Liver (tissue), 3 donors: ENCODE data around the gene HBZ.

Experiments
- EGR1 ChIP-seq, 2 donors: IDR thresholded peaks; 2 replicates each; pipeline ENCODE4 v1.6.1; 2016 to 2018; ENCODE audit warnings: antibody characterized with exemption in 2 of 2, low read depth in 2 of 2
- FOXA1 ChIP-seq: IDR thresholded peaks from 2 replicates; pipeline ENCODE4 v1.6.1; 2016; ENCODE audit warnings: antibody characterized with exemption
- YY1 ChIP-seq: IDR thresholded peaks from 2 replicates; pipeline ENCODE4 v1.6.1; 2016; ENCODE audit warnings: antibody characterized with exemption, mild to moderate bottlenecking
- ZBTB33 ChIP-seq: IDR thresholded peaks from 2 replicates; pipeline ENCODE4 v1.6.1; 2016; ENCODE audit warnings: antibody characterized with exemption
- TF ChIP-seq, protein P1 (sequence below): fragments of 150-350 bp; IDR thresholded peaks from 2 replicates; pipeline ENCODE4 v1.5.1; 2017; ENCODE audit warnings: improper control_type of control experiment, low read depth, low read length; ENCODE audit not compliant: missing input control
- donor health status: healthy.
- donor health status: healthy.

DNA sequence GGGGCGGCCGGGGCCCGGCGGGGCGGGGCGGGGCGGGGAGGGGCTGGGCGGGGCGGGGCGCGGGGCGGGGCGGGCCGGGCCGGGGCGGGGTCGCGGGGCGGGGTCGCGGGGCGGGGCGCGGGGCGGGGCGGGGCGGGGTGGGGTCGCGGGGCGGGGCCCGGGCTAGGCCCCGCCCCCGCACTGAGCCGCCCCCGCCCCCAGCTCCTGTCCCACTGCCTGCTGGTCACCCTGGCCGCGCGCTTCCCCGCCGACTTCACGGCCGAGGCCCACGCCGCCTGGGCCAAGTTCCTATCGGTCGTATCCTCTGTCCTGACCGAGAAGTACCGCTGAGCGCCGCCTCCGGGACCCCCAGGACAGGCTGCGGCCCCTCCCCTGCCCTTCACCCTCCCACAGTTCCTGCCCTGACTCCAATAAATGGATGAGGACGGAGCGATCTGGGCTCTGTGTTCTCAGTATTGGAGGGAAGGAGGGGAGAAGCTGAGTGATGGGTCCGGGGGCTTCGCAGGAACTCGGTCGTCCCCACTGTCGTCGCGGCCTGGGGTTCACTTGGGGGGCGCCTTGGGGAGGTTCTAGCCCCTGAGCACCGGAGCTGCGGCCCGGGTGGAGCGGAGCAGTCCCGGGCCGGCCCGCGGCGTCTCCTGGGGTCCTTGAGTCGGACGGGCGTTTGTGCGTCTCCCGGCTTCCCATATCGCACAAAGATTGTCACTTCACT, 12.5 kb downstream of the HBZ start:
- TF ChIP-seq, protein P1, sequence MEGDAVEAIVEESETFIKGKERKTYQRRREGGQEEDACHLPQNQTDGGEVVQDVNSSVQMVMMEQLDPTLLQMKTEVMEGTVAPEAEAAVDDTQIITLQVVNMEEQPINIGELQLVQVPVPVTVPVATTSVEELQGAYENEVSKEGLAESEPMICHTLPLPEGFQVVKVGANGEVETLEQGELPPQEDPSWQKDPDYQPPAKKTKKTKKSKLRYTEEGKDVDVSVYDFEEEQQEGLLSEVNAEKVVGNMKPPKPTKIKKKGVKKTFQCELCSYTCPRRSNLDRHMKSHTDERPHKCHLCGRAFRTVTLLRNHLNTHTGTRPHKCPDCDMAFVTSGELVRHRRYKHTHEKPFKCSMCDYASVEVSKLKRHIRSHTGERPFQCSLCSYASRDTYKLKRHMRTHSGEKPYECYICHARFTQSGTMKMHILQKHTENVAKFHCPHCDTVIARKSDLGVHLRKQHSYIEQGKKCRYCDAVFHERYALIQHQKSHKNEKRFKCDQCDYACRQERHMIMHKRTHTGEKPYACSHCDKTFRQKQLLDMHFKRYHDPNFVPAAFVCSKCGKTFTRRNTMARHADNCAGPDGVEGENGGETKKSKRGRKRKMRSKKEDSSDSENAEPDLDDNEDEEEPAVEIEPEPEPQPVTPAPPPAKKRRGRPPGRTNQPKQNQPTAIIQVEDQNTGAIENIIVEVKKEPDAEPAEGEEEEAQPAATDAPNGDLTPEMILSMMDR: no peak
- TF ChIP-seq FOXA1: no peak
- TF ChIP-seq YY1: no peak
- no peak for TF ChIP-seq EGR1 (IDR thresholded peaks at IDR 0.05; ENCODE audit: low read depth in 2 of 2)
- TF ChIP-seq ZBTB33: no peak
